GM18951 (cell line): Measurements from ENCODE around the gene AKT1.
"Not testable (repeated sequence)": the region's sequence is repeated elsewhere in the genome, so short reads cannot be mapped to it uniquely, and the experiment has no call there.

Experiments used
- POLR2A ChIP-seq: IDR thresholded peaks from 4 replicates; pipeline ENCODE4 v1.6.1; 2011; ENCODE audit warnings: mild to moderate bottlenecking; ENCODE audit not compliant: insufficient read length, insufficient read depth; ENCODE audit errors: extremely low read depth
- in situ Hi-C: fragments of 300-500 bp; cut with MboI; formaldehyde crosslinking; loops from one replicate; pipeline ENCODE4 v1.12.0; 2022; ENCODE audit warnings: low sequenced_read_pairs, mixed read lengths, inconsistent platforms; ENCODE audit not compliant: unreplicated experiment

The AKT1 gene

DNA sequence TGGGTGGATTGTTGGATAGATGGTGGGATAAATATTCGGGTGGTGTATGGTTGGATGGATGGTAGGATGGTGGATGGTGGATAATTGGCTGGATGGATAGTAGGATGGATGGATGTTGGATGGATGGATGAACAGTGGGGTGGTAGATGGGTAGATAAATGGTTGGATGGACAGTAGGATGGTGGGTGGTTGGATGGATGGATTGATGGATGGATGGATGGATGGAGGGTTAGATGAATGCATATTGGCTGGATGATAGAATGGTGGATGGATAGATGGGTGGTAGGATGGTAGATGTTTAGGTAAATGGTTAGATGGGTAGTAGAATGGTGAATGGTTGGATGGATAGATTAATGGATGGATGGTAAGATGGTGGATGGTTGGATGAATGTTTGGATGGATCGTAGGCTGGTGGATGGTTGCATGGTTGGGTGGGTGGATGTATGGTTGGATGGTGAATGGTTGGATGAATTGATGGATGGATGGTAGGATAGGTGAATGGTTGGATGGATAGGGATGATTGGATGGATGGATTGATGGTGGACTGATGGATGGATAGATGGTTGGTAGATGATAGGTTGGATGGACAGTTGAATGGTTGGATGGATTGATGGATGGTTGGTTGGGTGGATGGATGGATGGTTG, 28.9 kb upstream of the AKT1 start:
- TF ChIP-seq POLR2A, result no peak
- in situ Hi-C loops, result no loop called here

DNA sequence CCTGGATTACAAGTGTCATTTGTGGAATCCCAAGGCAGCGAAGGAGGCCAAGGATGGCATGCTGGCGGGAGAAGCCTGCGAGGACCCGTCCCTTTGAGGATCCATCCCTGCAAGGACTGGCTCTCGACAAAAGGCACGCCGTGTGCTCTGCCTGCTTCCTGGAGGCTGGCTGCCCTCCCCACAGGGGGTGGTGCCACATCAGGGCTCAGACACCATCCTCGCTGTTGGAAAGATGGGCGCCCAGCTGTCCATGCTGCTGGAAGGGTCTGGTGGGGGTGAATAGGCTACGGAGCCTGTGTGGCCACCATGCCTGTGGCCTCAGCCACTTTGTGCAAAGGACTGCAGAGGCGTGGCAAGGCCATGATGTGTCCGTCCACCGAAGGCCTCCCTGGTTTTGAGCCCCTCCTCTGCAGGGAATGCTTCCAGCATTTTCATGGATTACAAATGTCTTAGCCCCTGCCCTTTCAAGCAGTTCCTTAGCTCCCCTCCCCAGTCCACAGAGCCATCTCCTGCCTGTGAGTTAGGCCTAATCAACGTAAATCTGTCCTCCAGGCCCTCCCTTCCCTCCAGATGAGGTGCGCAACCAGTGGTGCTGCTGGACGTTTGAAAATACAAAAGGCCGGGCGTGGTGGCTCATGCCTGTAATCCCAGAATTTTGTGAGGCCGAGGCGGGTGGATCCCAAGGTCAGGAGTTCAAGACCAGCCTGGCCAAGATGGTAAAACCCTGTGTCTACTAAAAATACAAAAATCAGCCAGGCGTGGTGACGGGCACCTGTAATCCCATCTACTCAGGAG, 27.5 kb upstream of the AKT1 start:
- in situ Hi-C loops, result no loop called here
- no peak for TF ChIP-seq POLR2A

DNA sequence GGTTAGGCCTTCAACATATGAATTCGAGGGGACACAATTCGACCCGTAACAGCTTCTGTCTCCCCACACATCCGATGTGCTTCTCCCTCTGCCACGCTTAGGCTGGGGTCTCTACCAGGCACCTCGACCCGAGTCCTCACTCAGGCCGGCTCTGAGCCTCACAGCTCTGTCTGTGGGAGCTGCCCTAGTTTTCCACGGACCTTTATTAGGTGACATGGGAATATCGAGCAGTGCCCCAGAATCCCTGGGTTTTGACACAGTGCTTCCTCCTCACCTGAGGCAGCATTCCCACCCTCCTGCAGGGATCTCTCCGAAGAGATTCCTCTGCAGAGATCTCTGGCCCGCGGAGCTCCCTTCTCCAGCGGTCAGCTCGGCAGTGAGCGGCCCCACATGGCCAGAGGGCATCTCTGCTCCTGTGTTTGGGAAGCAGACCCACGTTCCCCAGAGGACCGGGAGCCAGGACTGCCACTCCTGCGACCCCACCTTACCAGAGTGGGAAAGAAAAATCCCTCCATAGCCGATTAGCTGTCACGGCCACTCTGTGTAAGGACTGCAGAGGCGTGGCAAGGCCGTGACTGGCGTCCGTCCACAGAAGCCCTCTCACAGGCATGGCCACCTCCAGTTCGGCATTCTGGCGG, 26.5 kb upstream of the AKT1 start:
- in situ Hi-C loops, result no loop called here

DNA sequence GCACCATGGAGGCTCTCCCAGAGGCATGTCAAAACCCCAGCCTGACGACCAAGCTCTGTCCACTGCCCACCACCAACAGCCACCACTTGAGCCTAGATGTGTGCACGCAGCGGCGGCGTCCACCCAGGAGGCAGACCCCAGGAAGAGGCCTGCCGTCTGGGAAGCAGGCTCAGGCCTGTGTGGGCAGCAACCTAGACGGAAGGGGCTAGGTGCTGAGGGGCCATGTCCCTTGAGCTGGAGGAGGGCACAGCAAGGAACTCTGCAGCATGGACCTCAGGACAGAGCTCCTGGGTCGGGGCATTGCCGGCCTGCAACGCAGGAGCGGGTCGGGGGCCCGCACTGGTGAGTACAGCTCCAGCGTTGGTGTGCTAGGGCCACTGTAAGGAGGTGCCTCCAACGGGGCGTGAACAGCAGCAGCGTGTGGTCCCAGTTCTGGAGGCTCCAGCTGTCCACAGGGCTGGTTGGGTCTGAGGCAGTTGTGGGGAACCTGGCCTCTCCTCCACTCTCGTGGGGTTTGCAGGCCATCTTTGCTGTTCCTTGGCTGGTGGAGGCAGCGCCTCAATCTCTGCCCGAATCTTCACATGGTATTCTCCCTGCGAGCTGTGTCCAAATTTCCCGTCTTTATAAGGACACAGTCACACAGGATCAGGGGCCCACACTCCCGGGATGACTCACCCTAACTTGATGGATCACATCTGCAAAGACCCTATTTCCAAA, 25.8 kb upstream of the AKT1 start:
- in situ Hi-C loops, result no loop called here
- no peak for TF ChIP-seq POLR2A

More for the DNA sequence above, 26.5 kb upstream of the AKT1 start:
- TF ChIP-seq POLR2A, result no peak

DNA sequence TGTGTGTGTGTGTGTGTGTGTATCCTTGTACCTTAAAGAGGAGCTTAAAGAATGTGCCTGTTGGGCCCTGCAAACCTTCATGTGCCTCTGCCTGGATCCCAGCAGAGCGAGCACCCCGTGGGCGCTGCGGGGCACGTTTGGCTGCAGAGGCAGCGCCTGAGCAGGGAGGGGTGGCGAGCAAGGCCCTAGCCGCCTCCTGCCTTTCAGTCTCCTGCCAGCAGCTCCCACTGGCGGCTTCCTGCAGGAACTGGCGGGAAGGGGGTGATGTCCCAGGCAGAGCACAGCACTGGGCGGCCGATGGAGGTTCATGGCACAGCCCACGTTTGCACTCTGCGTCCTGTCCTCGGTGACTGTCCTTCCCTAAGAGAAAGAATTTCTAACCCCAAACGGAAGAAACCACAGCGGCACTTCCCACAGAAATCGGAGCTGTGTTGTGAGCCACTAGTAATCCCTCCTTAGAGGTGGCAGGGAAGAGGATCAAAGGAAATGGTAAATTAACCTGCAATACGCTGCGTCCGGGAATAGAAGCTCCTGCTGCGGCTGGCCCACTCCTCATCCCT, 25.2 kb upstream of the AKT1 start:
- no peak for TF ChIP-seq POLR2A
- in situ Hi-C loops, result no loop called here

DNA sequence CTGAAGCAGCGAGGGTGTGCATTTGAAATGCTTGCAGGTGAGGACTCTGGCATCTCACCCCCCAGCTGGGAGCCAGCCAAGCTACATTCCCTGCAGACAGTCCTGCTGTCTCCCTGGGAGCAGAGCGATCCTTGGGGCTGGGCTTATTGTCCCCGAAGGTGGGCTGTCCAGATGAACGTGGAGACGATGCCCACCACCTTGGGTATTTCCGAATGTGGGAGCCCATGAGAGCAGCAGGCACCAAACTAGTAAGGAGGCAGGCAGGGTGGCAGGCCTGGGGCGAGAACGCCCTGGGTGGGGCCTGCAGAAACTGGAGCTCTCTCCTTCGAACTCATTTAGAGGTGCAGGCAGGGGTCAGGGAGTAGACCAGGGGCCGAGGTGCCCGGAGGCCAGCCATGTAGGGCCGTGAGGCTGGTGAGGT, 23.8 kb upstream of the AKT1 start:
- TF ChIP-seq POLR2A, result no peak
- in situ Hi-C loops, result no loop called here

DNA sequence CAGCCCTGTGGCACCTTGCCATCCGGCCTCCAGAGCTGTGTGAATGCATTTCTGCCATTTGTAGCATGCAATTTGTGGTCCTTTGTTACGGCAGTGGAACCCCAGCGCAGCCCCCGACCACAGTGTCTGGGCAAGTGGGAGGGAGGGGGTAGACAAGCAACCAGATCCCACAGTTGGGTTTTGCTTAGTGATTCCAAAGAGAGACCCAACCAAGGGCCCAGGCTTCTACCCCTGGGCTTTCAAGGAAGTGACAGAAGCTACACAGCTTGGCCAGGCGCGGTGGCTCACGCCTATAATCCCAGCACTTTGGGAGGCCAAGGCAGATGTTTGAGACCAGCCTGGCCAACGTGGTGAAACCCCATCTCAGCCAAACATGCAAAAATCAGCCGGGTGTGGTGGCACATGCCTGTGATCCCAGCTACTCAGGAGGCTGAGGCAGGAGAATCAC, 23.2 kb upstream of the AKT1 start:
- in situ Hi-C loops, result no loop called here
- TF ChIP-seq POLR2A, result no peak

DNA sequence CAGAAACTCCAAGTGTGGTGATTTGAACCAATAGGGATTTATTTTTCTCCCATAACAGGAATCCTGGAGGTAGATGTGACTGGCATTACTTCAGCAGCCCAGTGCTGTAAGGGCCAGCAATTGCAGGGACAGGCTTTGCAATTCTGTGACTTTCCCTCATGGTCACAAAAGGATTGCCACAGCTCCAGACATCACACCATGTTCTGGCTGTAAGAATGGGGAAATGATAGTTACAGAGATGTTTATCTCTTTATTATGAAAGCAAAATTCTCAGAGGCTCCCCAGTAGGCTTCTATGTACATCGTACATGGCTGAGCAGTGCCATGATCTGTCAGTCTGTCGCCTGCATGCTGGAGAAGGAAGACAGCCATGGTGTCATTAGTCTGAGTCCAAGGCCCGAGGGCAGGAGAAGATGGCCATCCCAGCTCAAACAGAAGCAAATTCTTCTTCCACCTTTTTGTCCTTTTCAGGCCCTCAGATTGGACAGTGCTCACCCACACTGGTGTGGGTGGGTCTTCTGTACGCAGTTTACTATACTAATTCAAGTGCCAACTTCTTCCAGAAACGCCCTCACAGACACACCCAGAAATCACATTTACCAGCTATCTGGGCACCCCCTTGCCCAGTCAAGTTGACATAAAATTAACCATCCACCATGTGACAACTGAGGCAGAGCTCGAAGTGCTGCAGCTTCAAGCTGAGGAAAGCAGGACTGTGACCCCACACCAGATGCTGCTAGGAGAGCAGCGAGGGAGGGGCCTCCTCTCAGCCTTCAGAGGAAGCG, 22.6 kb upstream of the AKT1 start:
- in situ Hi-C loops, result no loop called here
- TF ChIP-seq POLR2A, result no peak

DNA sequence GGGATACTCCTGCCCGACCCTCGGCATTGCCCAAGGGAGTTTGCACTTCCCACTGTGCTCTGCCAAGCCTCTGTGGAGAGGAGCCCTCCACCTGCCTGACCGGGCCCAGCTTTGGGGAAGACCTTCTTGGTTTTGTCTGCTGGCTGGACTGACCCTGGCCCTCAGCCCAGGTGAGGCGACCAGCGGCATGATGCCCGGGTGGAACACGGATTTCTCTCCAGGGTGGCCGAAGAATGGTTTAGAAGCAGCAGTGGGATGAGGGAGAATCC, 21.0 kb upstream of the AKT1 start:
- no peak for TF ChIP-seq POLR2A
- in situ Hi-C loops, result no loop called here

DNA sequence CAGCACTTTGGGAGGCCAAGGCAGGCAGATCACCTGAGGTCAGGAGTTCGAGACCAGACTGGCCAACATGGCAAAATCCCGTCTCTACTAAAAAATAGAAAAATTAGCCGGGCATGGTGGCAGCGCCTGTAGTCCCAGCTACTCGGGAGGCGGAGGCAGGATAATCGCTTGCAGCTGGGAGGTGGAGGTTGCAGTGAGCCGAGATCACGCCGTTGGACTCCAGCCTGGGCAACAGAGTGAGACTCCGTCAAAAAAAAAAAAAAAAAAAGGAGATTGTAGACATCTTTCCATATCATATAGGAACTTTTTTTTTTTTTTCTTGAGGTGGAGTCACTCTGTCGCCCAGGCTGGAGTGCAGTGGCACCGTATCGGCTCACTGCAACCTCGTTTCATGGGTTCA, 19.2 kb upstream of the AKT1 start:
- in situ Hi-C loops, result not testable (repeated sequence)

DNA sequence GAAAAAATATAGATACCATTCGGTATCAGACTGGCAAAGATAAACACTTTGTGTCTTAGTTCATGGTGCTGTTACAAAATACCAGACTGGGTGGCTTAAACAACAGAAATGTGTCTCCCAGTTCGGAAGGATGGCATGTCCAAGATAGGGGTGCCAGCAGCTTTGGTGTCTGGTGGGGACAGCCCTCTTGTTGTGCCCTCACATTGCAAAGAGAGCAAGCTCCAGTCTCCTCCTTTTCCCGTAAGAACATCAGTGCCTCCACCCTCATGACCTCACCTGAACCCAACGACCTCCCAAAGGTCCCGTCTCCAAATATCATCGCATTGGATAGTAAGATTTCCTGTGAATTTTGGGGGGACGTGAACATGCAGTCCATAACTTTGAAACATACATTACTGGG, 17.7 kb upstream of the AKT1 start:
- in situ Hi-C loops, result no loop called here
- TF ChIP-seq POLR2A, result no peak

DNA sequence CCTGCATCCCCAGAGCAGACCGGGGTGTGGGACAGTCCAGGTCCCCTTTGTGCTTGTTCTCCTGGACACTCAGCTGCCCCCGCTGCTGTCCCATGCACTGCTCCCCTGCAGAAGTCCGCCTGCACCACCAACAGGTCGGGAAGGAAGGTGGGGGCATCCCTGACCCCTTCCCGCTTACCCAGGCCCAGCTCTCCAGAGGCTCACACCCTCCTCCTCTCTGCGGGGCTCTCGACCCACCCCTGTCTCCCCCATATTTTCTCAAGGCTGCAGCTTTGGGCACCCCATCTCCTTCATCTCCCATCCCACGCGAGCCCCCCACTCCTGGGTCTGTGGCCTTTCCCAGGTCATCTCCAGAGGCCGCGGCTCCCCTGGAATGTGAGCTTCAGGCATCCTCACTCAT, 14.8 kb upstream of the AKT1 start:
- in situ Hi-C loops, result no loop called here
- no peak for TF ChIP-seq POLR2A

DNA sequence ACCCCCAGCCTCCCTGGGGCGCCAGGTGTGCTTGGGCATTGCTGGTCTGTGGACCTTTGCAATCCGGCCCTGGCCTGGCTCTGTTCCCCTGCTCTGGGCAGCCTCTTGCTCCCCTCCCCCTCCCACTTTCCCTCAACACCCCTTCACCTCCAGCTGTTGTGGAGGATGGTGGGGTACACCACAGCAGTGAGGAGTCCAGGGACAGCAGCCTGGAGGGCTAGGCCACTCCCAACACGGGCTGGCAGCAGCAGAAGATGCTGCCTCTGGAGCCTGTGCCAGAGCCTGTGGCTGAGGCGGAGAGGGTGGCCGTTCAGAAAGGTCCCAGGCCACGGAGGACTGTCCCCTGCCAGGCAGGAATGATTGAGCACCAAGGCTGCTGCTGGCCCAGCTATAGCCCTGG, 12.9 kb upstream of the AKT1 start:
- in situ Hi-C loops, result no loop called here
- TF ChIP-seq POLR2A, result no peak
